ENCODE measurements around the gene EPX.

EPX gene

GRCh38 chr17:58172369-58173071, 20.0 kb upstream of the EPX start:
- TF ChIP-seq CTCF (IDR thresholded peaks at IDR 0.05) = peak; percentile 55

GRCh38 chr17:58174871-58175270, 17.7 kb upstream of the EPX start:
- no peaks in the 10 kb centered on the region for H3K9me3 ChIP-seq (ENCODE audit: control insufficient read depth, low read length)
- no peak overlapping the region for H3K9ac ChIP-seq
- H3K27ac ChIP-seq = no peak overlapping the region
- H3K4me1 ChIP-seq = no peaks in the 10 kb centered on the region
- no peak overlapping the region for H3K4me3 ChIP-seq (ENCODE audit: low read depth, low read length)
- H2AFZ ChIP-seq = no peak overlapping the region
- H3K79me2 ChIP-seq = no peaks in the 10 kb centered on the region
- no peak for TF ChIP-seq CTCF (IDR thresholded peaks at IDR 0.05)
- no peaks in the 10 kb centered on the region for H3K27me3 ChIP-seq (ENCODE audit: control insufficient read depth, insufficient read depth, low read length)
- no peak overlapping the region for H3K4me2 ChIP-seq (ENCODE audit: low read length)
- H3K36me3 ChIP-seq (ENCODE audit: control insufficient read depth, insufficient read depth, low read length) = no peaks in the 10 kb centered on the region

More at GRCh38 chr17:58172369-58173071, 20.0 kb upstream of the EPX start:
- Histone ChIP-seq H3K9ac (no peak overlapping the region), H3K27me3 (ENCODE audit: control insufficient read depth, insufficient read depth, low read length) (peaks cover 3% of the 10 kb centered on the region), H3K4me3 (ENCODE audit: low read depth, low read length) (no peak overlapping the region), H3K4me2 (ENCODE audit: low read length) (no peak overlapping the region), H2AFZ (peak overlapping the region; percentile 75), H3K9me3 (ENCODE audit: control insufficient read depth, low read length) (no peaks in the 10 kb centered on the region), H3K27ac (no peak overlapping the region), H3K4me1 (no peaks in the 10 kb centered on the region), H3K79me2 (no peaks in the 10 kb centered on the region), H3K36me3 (ENCODE audit: control insufficient read depth, insufficient read depth, low read length) (no peaks in the 10 kb centered on the region)

GRCh38 chr17:58176200-58176599, 16.3 kb upstream of the EPX start:
- Histone ChIP-seq H3K79me2 (no peaks in the 10 kb centered on the region), H3K9me3 (ENCODE audit: control insufficient read depth, low read length) (no peaks in the 10 kb centered on the region), H3K4me1 (no peaks in the 10 kb centered on the region), H3K4me3 (ENCODE audit: low read depth, low read length) (no peak overlapping the region), H2AFZ (no peak overlapping the region), H3K27ac (no peak overlapping the region), H3K27me3 (ENCODE audit: control insufficient read depth, insufficient read depth, low read length) (no peaks in the 10 kb centered on the region), H3K4me2 (ENCODE audit: low read length) (no peak overlapping the region), H3K36me3 (ENCODE audit: control insufficient read depth, insufficient read depth, low read length) (no peaks in the 10 kb centered on the region), H3K9ac (no peak overlapping the region)
- no peak for TF ChIP-seq CTCF (IDR thresholded peaks at IDR 0.05)

GRCh38 chr17:58181796-58182195, 10.7 kb upstream of the EPX start:
- Histone ChIP-seq H3K27me3 (ENCODE audit: control insufficient read depth, insufficient read depth, low read length) (no peaks in the 10 kb centered on the region), H3K79me2 (no peaks in the 10 kb centered on the region), H2AFZ (no peak overlapping the region), H3K9ac (no peak overlapping the region), H3K4me2 (ENCODE audit: low read length) (no peak overlapping the region), H3K9me3 (ENCODE audit: control insufficient read depth, low read length) (no peaks in the 10 kb centered on the region), H3K4me3 (ENCODE audit: low read depth, low read length) (no peak overlapping the region), H3K4me1 (no peaks in the 10 kb centered on the region), H3K36me3 (ENCODE audit: control insufficient read depth, insufficient read depth, low read length) (no peaks in the 10 kb centered on the region), H3K27ac (no peak overlapping the region)
- no peak for TF ChIP-seq CTCF (IDR thresholded peaks at IDR 0.05)

- Histone ChIP-seq H3K36me3 (ENCODE audit: control insufficient read depth, insufficient read depth, low read length) (no peaks in the 10 kb centered on the region), H3K4me2 (ENCODE audit: low read length) (no peak overlapping the region), H3K79me2 (no peaks in the 10 kb centered on the region), H2AFZ (no peak overlapping the region), H3K4me3 (ENCODE audit: low read depth, low read length) (no peak overlapping the region), H3K4me1 (no peaks in the 10 kb centered on the region), H3K9me3 (ENCODE audit: control insufficient read depth, low read length) (no peaks in the 10 kb centered on the region), H3K27me3 (ENCODE audit: control insufficient read depth, insufficient read depth, low read length) (no peaks in the 10 kb centered on the region), H3K9ac (no peak overlapping the region), H3K27ac (no peak overlapping the region)
- no peak for TF ChIP-seq CTCF (IDR thresholded peaks at IDR 0.05)
Observed at GRCh38 chr17:58183514-58183913, 9.0 kb upstream of the EPX start.
